ENCODE measurements around the gene PLXDC1. TPM values are rescaled to one million over a fixed set of nuclear protein-coding genes. Genes with fewer than 3 reads are reported as not detected.

Gene PLXDC1
- total RNA-seq, 2 experiments from 2014 or later = 0.54 to 1.1 TPM

- peaks cover 39% of the 10 kb centered on the region for H3K4me1 Mint-ChIP-seq
- H3K27me3 Mint-ChIP-seq = peaks cover 12% of the 10 kb centered on the region
- peaks cover 2% of the 10 kb centered on the region for H3K9me3 Mint-ChIP-seq
- DNase-seq = peak; percentile 37
- peaks cover 5% of the 10 kb centered on the region for H3K36me3 Mint-ChIP-seq
- peak overlapping the region; percentile 99 for H3K4me3 Mint-ChIP-seq
- H3K27ac Mint-ChIP-seq = peak overlapping the region; percentile 97
Observed at GRCh38 chr17:39151943-39152818, 744 bp upstream of the PLXDC1 start.

GRCh38 chr17:39150795-39151149 is 665 bp downstream of the PLXDC1 start:
- Mint-ChIP-seq H3K4me3 (peak overlapping the region; percentile 54), H3K27me3 (peaks cover 12% of the 10 kb centered on the region), H3K9me3 (peaks cover 2% of the 10 kb centered on the region), H3K36me3 (peaks cover 5% of the 10 kb centered on the region), H3K27ac (no peak overlapping the region), H3K4me1 (peaks cover 39% of the 10 kb centered on the region)
- no peak for DNase-seq

- DNase-seq = no peak
- Mint-ChIP-seq H3K4me1 (peaks cover 41% of the 10 kb centered on the region), H3K27me3 (peaks cover 12% of the 10 kb centered on the region), H3K9me3 (peaks cover 2% of the 10 kb centered on the region), H3K36me3 (peaks cover 5% of the 10 kb centered on the region), H3K27ac (no peak overlapping the region), H3K4me3 (no peak overlapping the region)
Observed at GRCh38 chr17:39150104-39150634, 1.3 kb downstream of the PLXDC1 start.

- Mint-ChIP-seq H3K27me3 (no peaks in the 10 kb centered on the region), H3K4me1 (peaks cover 30% of the 10 kb centered on the region), H3K27ac (no peak overlapping the region), H3K36me3 (no peaks in the 10 kb centered on the region), H3K9me3 (no peaks in the 10 kb centered on the region), H3K4me3 (no peak overlapping the region)
- no peak for DNase-seq
Observed at GRCh38 chr17:39147221-39148185, 3.9 kb downstream of the PLXDC1 start.

GRCh38 chr17:39146273-39146672 is 5.2 kb downstream of the PLXDC1 start:
- Mint-ChIP-seq H3K4me3 (no peak overlapping the region), H3K27ac (no peak overlapping the region), H3K9me3 (peaks cover 3% of the 10 kb centered on the region), H3K27me3 (no peaks in the 10 kb centered on the region), H3K36me3 (peaks cover 2% of the 10 kb centered on the region), H3K4me1 (peaks cover 22% of the 10 kb centered on the region)
- DNase-seq = no peak

GRCh38 chr17:39145143-39145542 is 6.3 kb downstream of the PLXDC1 start:
- peaks cover 3% of the 10 kb centered on the region for H3K9me3 Mint-ChIP-seq
- no peaks in the 10 kb centered on the region for H3K27me3 Mint-ChIP-seq
- H3K4me1 Mint-ChIP-seq = peaks cover 15% of the 10 kb centered on the region
- H3K36me3 Mint-ChIP-seq = peaks cover 2% of the 10 kb centered on the region
- no peak overlapping the region for H3K4me3 Mint-ChIP-seq
- no peak overlapping the region for H3K27ac Mint-ChIP-seq
- DNase-seq = no peak

GRCh38 chr17:39144416-39144840 is 7.0 kb downstream of the PLXDC1 start:
- H3K4me1 Mint-ChIP-seq = peaks cover 12% of the 10 kb centered on the region
- peaks cover 3% of the 10 kb centered on the region for H3K9me3 Mint-ChIP-seq
- H3K27ac Mint-ChIP-seq = no peak overlapping the region
- H3K27me3 Mint-ChIP-seq = no peaks in the 10 kb centered on the region
- peaks cover 2% of the 10 kb centered on the region for H3K36me3 Mint-ChIP-seq
- H3K4me3 Mint-ChIP-seq = no peak overlapping the region
- no peak for DNase-seq

- H3K9me3 Mint-ChIP-seq = peaks cover 3% of the 10 kb centered on the region
- peaks cover 2% of the 10 kb centered on the region for H3K36me3 Mint-ChIP-seq
- H3K4me3 Mint-ChIP-seq = no peak overlapping the region
- peaks cover 15% of the 10 kb centered on the region for H3K4me1 Mint-ChIP-seq
- H3K27me3 Mint-ChIP-seq = no peaks in the 10 kb centered on the region
- DNase-seq = no peak
- no peak overlapping the region for H3K27ac Mint-ChIP-seq
Observed at GRCh38 chr17:39143552-39144093, 7.8 kb downstream of the PLXDC1 start.

- Mint-ChIP-seq H3K27me3 (no peaks in the 10 kb centered on the region), H3K27ac (no peak overlapping the region), H3K9me3 (peaks cover 3% of the 10 kb centered on the region), H3K4me3 (no peak overlapping the region), H3K4me1 (peaks cover 11% of the 10 kb centered on the region), H3K36me3 (peaks cover 2% of the 10 kb centered on the region)
- DNase-seq = no peak
Observed at GRCh38 chr17:39141915-39142664, 9.3 kb downstream of the PLXDC1 start.

- no peak for DNase-seq
- Mint-ChIP-seq H3K27me3 (no peaks in the 10 kb centered on the region), H3K9me3 (peaks cover 3% of the 10 kb centered on the region), H3K27ac (no peak overlapping the region), H3K36me3 (peaks cover 2% of the 10 kb centered on the region), H3K4me3 (no peak overlapping the region), H3K4me1 (peaks cover 11% of the 10 kb centered on the region)
Observed at GRCh38 chr17:39141294-39141693, 10.1 kb downstream of the PLXDC1 start.

GRCh38 chr17:39139561-39139960 is 11.9 kb downstream of the PLXDC1 start:
- Mint-ChIP-seq H3K4me3 (no peak overlapping the region), H3K4me1 (peaks cover 8% of the 10 kb centered on the region), H3K9me3 (peaks cover 3% of the 10 kb centered on the region), H3K36me3 (peaks cover 2% of the 10 kb centered on the region), H3K27me3 (no peaks in the 10 kb centered on the region), H3K27ac (no peak overlapping the region)
- no peak for DNase-seq

GRCh38 chr17:39139161-39139511 is 12.3 kb downstream of the PLXDC1 start:
- Mint-ChIP-seq H3K4me1 (peaks cover 5% of the 10 kb centered on the region), H3K27me3 (no peaks in the 10 kb centered on the region), H3K4me3 (no peak overlapping the region), H3K9me3 (peaks cover 3% of the 10 kb centered on the region), H3K27ac (no peak overlapping the region), H3K36me3 (peaks cover 2% of the 10 kb centered on the region)
- no peak for DNase-seq

- no peak overlapping the region for H3K27ac Mint-ChIP-seq
- no peak for DNase-seq
- peaks cover 5% of the 10 kb centered on the region for H3K4me1 Mint-ChIP-seq
- H3K27me3 Mint-ChIP-seq = no peaks in the 10 kb centered on the region
- peaks cover 2% of the 10 kb centered on the region for H3K36me3 Mint-ChIP-seq
- H3K9me3 Mint-ChIP-seq = peaks cover 3% of the 10 kb centered on the region
- no peak overlapping the region for H3K4me3 Mint-ChIP-seq
Observed at GRCh38 chr17:39138431-39139160, 12.8 kb downstream of the PLXDC1 start.

GRCh38 chr17:39134878-39135277 is 16.6 kb downstream of the PLXDC1 start:
- no peaks in the 10 kb centered on the region for H3K9me3 Mint-ChIP-seq

More at GRCh38 chr17:39134878-39135277, 16.6 kb downstream of the PLXDC1 start:
- no peaks in the 10 kb centered on the region for H3K27me3 Mint-ChIP-seq
- no peak overlapping the region for H3K4me3 Mint-ChIP-seq
- no peak for DNase-seq
- peaks cover 3% of the 10 kb centered on the region for H3K4me1 Mint-ChIP-seq
- H3K36me3 Mint-ChIP-seq = no peaks in the 10 kb centered on the region
- H3K27ac Mint-ChIP-seq = no peak overlapping the region
